SK-N-SH (cell line): ENCODE results near the gene CNTNAP2.

Source experiments
- CTCF ChIP-seq: fragments of 200-600 bp; sonication (generic); IDR thresholded peaks from 2 replicates; pipeline ENCODE4 v1.6.1; 2017; ENCODE audit warnings: antibody characterized with exemption, mild to moderate bottlenecking, moderate library complexity
- EP300 ChIP-seq, 2 experiments: IDR thresholded peaks; 2 replicates each; pipeline versions ENCODE4 v1.4.0 to v1.6.1; 2012; ENCODE audit warnings: borderline replicate concordance in 1 of 2, low read depth in 1 of 2, low read length in 1 of 2
- EZH2phosphoT487 ChIP-seq: fragments of 200-600 bp; sonication (generic); IDR thresholded peaks from 2 replicates; pipeline ENCODE4 v1.6.1; 2017; ENCODE audit warnings: low read depth, mixed run types, mild to moderate bottlenecking, antibody characterized with exemption, moderate library complexity, borderline replicate concordance
- JUND ChIP-seq: IDR thresholded peaks from 2 replicates; pipeline ENCODE4 v1.4.0; 2012
- POLR2AphosphoS5 ChIP-seq: IDR thresholded peaks from 2 replicates; pipeline ENCODE4 v1.6.1; 2012; ENCODE audit warnings: low read depth, low read length
- RCOR1 ChIP-seq: fragments of 150-350 bp; IDR thresholded peaks from 2 replicates; pipeline ENCODE4 v1.6.1; 2017; ENCODE audit warnings: antibody characterized with exemption, low read length
- RFX5 ChIP-seq: IDR thresholded peaks from 2 replicates; pipeline ENCODE4 v1.6.1; 2012; ENCODE audit warnings: mild to moderate bottlenecking, improper control_type of control experiment, low read length
- SIN3A ChIP-seq: IDR thresholded peaks from 2 replicates; pipeline ENCODE4 v1.6.1; 2012; ENCODE audit warnings: low read depth, mild to moderate bottlenecking, low read length, moderate library complexity, borderline replicate concordance

- TF ChIP-seq CTCF (no peak), EP300 (IDR thresholded peaks at IDR 0.05; ENCODE audit: borderline replicate concordance in 1 of 2, low read depth in 1 of 2, low read length in 1 of 2) (no peak), RFX5 (no peak), SIN3A (no peak), JUND (no peak), RCOR1 (no peak), POLR2AphosphoS5 (no peak), EZH2phosphoT487 (no peak)
These were observed 1461.6 kb downstream of the CNTNAP2 start for GRCh38 chr7:147578196-147578595.
